GM06990 (cell line): ENCODE measurements around the gene CNGB1.

Experiments
- DNase-seq: peaks from one replicate; pipeline ENCODE4 v3.0.0-alpha.2; 2011; ENCODE audit not compliant: insufficient read length; ENCODE audit errors: extremely low read depth
- H3K27me3 ChIP-seq: replicated peaks from 2 replicates; pipeline ENCODE4 v1.6.0; 2011; ENCODE audit warnings: low read length; ENCODE audit not compliant: control insufficient read depth, insufficient read depth
- H3K36me3 ChIP-seq: 2 replicates; pipeline ENCODE4 v1.5.1; 2011; ENCODE audit warnings: low read length; ENCODE audit not compliant: control insufficient read depth, insufficient read depth
- H3K4me3 ChIP-seq: replicated peaks from 2 replicates; pipeline ENCODE4 v1.5.1; 2011; ENCODE audit warnings: low read depth, mild to moderate bottlenecking, control low read depth, low read length
- CTCF ChIP-seq: IDR thresholded peaks from 2 replicates; pipeline ENCODE4 v1.5.1; 2011; ENCODE audit warnings: low read length, control low read depth, mild to moderate bottlenecking, inconsistent platforms; ENCODE audit not compliant: insufficient read depth, poor library complexity, severe bottlenecking

CNGB1 gene

GRCh38 chr16:57970970-57971369, at the start of gene CNGB1:
Gene CNGB1 (minus strand): TSS chr16:57971128. CDS start chr16:57967286, 3,842 bp downstream.
- no peaks in the 10 kb centered on the region for H3K27me3 ChIP-seq
- H3K4me3 ChIP-seq: no peak within 1 kb of the TSS
- DNase-seq: no peak
- TF ChIP-seq CTCF: no peak
- no peaks in the 10 kb centered on the region for H3K36me3 ChIP-seq

GRCh38 chr16:58019866-58020538, 49.1 kb upstream of the CNGB1 start:
- no peak for DNase-seq
- no peak for TF ChIP-seq CTCF
- no peak overlapping the region for H3K4me3 ChIP-seq
- H3K36me3 ChIP-seq: peaks cover 10% of the 10 kb centered on the region; the same call in 1 of the 2 replicates
- H3K27me3 ChIP-seq: no peaks in the 10 kb centered on the region

- Histone ChIP-seq H3K27me3 (no peaks in the 10 kb centered on the region), H3K4me3 (no peak overlapping the region), H3K36me3 (peaks cover 10% of the 10 kb centered on the region; the same call in 1 of the 2 replicates)
- no peak for TF ChIP-seq CTCF
- no peak for DNase-seq
Observed at GRCh38 chr16:58018803-58019202, 47.9 kb upstream of the CNGB1 start.

- TF ChIP-seq CTCF: no peak
- peaks cover 16% of the 10 kb centered on the region for H3K36me3 ChIP-seq
- no peaks in the 10 kb centered on the region for H3K27me3 ChIP-seq
- H3K4me3 ChIP-seq: no peak overlapping the region
- DNase-seq: no peak
Observed at GRCh38 chr16:58016840-58017446, 46.0 kb upstream of the CNGB1 start.

GRCh38 chr16:58013201-58013956, 42.5 kb upstream of the CNGB1 start:
- TF ChIP-seq CTCF: no peak
- H3K27me3 ChIP-seq: no peaks in the 10 kb centered on the region
- DNase-seq: no peak
- peaks cover 24% of the 10 kb centered on the region for H3K36me3 ChIP-seq
- no peak overlapping the region for H3K4me3 ChIP-seq
